NB4 (cell line): ENCODE results near the gene ASB18.

Source experiments
- CTCF ChIP-seq: IDR thresholded peaks from one replicate; pipeline ENCODE4 v1.5.1; 2012; ENCODE audit warnings: low read depth, low read length
- POLR2A ChIP-seq: IDR thresholded peaks from 2 replicates; pipeline ENCODE4 v1.6.1; 2011; ENCODE audit warnings: mild to moderate bottlenecking; ENCODE audit not compliant: insufficient read length; ENCODE audit errors: extremely low read depth

GRCh38 chr2:236155406-236155805, 108.8 kb downstream of the ASB18 start:
- TF ChIP-seq POLR2A (no peak), CTCF (no peak)
